ENCODE measurements around the gene SIAH2.

SIAH2 gene

GRCh38 chr3:150749255-150749654 is 13.7 kb downstream of the SIAH2 start:
- DNase-seq = no peak
- H3K9me3 Mint-ChIP-seq = no peaks in the 10 kb centered on the region
- H3K4me3 Mint-ChIP-seq = no peak overlapping the region
- CTCF ChIA-PET = interaction anchor here (1.2 kb wide), 1 partner anchor 31 kb away, joined by 3 read pairs; no protein-coding TSS in a partner anchor
- H3K27me3 Mint-ChIP-seq = no peaks in the 10 kb centered on the region
- H3K4me1 Mint-ChIP-seq = peaks cover 58% of the 10 kb centered on the region
- no peak overlapping the region for H3K27ac Mint-ChIP-seq
- peaks cover 36% of the 10 kb centered on the region for H3K36me3 Mint-ChIP-seq

GRCh38 chr3:150748684-150749047 is 14.3 kb downstream of the SIAH2 start:
- CTCF ChIA-PET = no interaction called here
- H3K27ac Mint-ChIP-seq = no peak overlapping the region
- no peak for DNase-seq
- H3K9me3 Mint-ChIP-seq = no peaks in the 10 kb centered on the region
- H3K36me3 Mint-ChIP-seq = peaks cover 34% of the 10 kb centered on the region
- no peak overlapping the region for H3K4me3 Mint-ChIP-seq
- H3K4me1 Mint-ChIP-seq = peaks cover 56% of the 10 kb centered on the region
- no peaks in the 10 kb centered on the region for H3K27me3 Mint-ChIP-seq

GRCh38 chr3:150747886-150748683 is 14.9 kb downstream of the SIAH2 start:
- H3K4me1 Mint-ChIP-seq = peaks cover 52% of the 10 kb centered on the region
- no peak for DNase-seq
- H3K4me3 Mint-ChIP-seq = no peak overlapping the region
- H3K9me3 Mint-ChIP-seq = no peaks in the 10 kb centered on the region
- CTCF ChIA-PET = no interaction called here
- peaks cover 31% of the 10 kb centered on the region for H3K36me3 Mint-ChIP-seq
- no peak overlapping the region for H3K27ac Mint-ChIP-seq
- H3K27me3 Mint-ChIP-seq = no peaks in the 10 kb centered on the region

- no peak overlapping the region for H3K27ac Mint-ChIP-seq
- no peak overlapping the region for H3K4me3 Mint-ChIP-seq
- CTCF ChIA-PET = interaction anchor here (1.3 kb wide), 1 partner anchor 25 kb away, joined by 5 read pairs; no protein-coding TSS in a partner anchor
- peaks cover 34% of the 10 kb centered on the region for H3K36me3 Mint-ChIP-seq
- no peaks in the 10 kb centered on the region for H3K9me3 Mint-ChIP-seq
- DNase-seq = no peak
- peaks cover 49% of the 10 kb centered on the region for H3K4me1 Mint-ChIP-seq
- H3K27me3 Mint-ChIP-seq = no peaks in the 10 kb centered on the region
Observed at GRCh38 chr3:150746791-150747590, 16.0 kb downstream of the SIAH2 start.

- CTCF ChIA-PET = interaction anchor here (0.7 to 1.3 kb wide), 2 partner anchors 19 to 24 kb away, joined by 3 to 5 read pairs; no protein-coding TSS in a partner anchor
- H3K27ac Mint-ChIP-seq = peak overlapping the region; percentile 33
- no peaks in the 10 kb centered on the region for H3K27me3 Mint-ChIP-seq
- DNase-seq = no peak
- no peak overlapping the region for H3K4me3 Mint-ChIP-seq
- H3K4me1 Mint-ChIP-seq = peaks cover 48% of the 10 kb centered on the region
- no peaks in the 10 kb centered on the region for H3K9me3 Mint-ChIP-seq
- H3K36me3 Mint-ChIP-seq = peaks cover 42% of the 10 kb centered on the region
Observed at GRCh38 chr3:150745832-150746231, 17.1 kb downstream of the SIAH2 start.

GRCh38 chr3:150744919-150745211 is 18.1 kb downstream of the SIAH2 start:
- H3K27me3 Mint-ChIP-seq = no peaks in the 10 kb centered on the region
- no peak for DNase-seq
- no peak overlapping the region for H3K4me3 Mint-ChIP-seq
- H3K36me3 Mint-ChIP-seq = peaks cover 43% of the 10 kb centered on the region
- H3K27ac Mint-ChIP-seq = peak overlapping the region; percentile 61
- no peaks in the 10 kb centered on the region for H3K9me3 Mint-ChIP-seq
- CTCF ChIA-PET = no interaction called here
- peaks cover 54% of the 10 kb centered on the region for H3K4me1 Mint-ChIP-seq

- H3K27me3 Mint-ChIP-seq = no peaks in the 10 kb centered on the region
- H3K27ac Mint-ChIP-seq = peak overlapping the region; percentile 61
- no peaks in the 10 kb centered on the region for H3K9me3 Mint-ChIP-seq
- no peak for DNase-seq
- H3K4me1 Mint-ChIP-seq = peaks cover 58% of the 10 kb centered on the region
- CTCF ChIA-PET = no interaction called here
- H3K36me3 Mint-ChIP-seq = peaks cover 43% of the 10 kb centered on the region
- H3K4me3 Mint-ChIP-seq = no peak overlapping the region
Observed at GRCh38 chr3:150744041-150744918, 18.7 kb downstream of the SIAH2 start.

- no peak for DNase-seq
- H3K9me3 Mint-ChIP-seq = no peaks in the 10 kb centered on the region
- H3K27ac Mint-ChIP-seq = no peak overlapping the region
- H3K27me3 Mint-ChIP-seq = no peaks in the 10 kb centered on the region
- peaks cover 43% of the 10 kb centered on the region for H3K36me3 Mint-ChIP-seq
- peaks cover 60% of the 10 kb centered on the region for H3K4me1 Mint-ChIP-seq
- H3K4me3 Mint-ChIP-seq = no peak overlapping the region
- CTCF ChIA-PET = interaction anchor here (1.1 kb wide), 1 partner anchor 22 kb away, joined by 3 read pairs; no protein-coding TSS in a partner anchor
Observed at GRCh38 chr3:150743508-150743907, 19.5 kb downstream of the SIAH2 start.

GRCh38 chr3:150742679-150743078 is 20.3 kb downstream of the SIAH2 start:
- no peaks in the 10 kb centered on the region for H3K9me3 Mint-ChIP-seq
- no peak for DNase-seq
- H3K27ac Mint-ChIP-seq = no peak overlapping the region
- peaks cover 66% of the 10 kb centered on the region for H3K4me1 Mint-ChIP-seq
- CTCF ChIA-PET = interaction anchor here (1.1 kb wide), 1 partner anchor 21 kb away, joined by 3 read pairs; no protein-coding TSS in a partner anchor
- no peak overlapping the region for H3K4me3 Mint-ChIP-seq
- H3K27me3 Mint-ChIP-seq = no peaks in the 10 kb centered on the region
- peaks cover 45% of the 10 kb centered on the region for H3K36me3 Mint-ChIP-seq

GRCh38 chr3:150742141-150742523 is 20.8 kb downstream of the SIAH2 start:
- no peak for DNase-seq
- Mint-ChIP-seq H3K4me3 (no peak overlapping the region), H3K36me3 (peaks cover 42% of the 10 kb centered on the region), H3K9me3 (no peaks in the 10 kb centered on the region), H3K27me3 (no peaks in the 10 kb centered on the region), H3K27ac (no peak overlapping the region), H3K4me1 (peaks cover 69% of the 10 kb centered on the region)
- CTCF ChIA-PET = no interaction called here

- peaks cover 70% of the 10 kb centered on the region for H3K4me1 Mint-ChIP-seq
- H3K9me3 Mint-ChIP-seq = no peaks in the 10 kb centered on the region
- CTCF ChIA-PET = interaction anchor here (1.7 kb wide), 1 partner anchor 15 kb away, joined by 3 read pairs; no protein-coding TSS in a partner anchor
- no peak overlapping the region for H3K27ac Mint-ChIP-seq
- no peak for DNase-seq
- peaks cover 36% of the 10 kb centered on the region for H3K36me3 Mint-ChIP-seq
- H3K27me3 Mint-ChIP-seq = no peaks in the 10 kb centered on the region
- no peak overlapping the region for H3K4me3 Mint-ChIP-seq
Observed at GRCh38 chr3:150741497-150742140, 21.4 kb downstream of the SIAH2 start.

- no peak for DNase-seq
- no peak overlapping the region for H3K4me3 Mint-ChIP-seq
- peaks cover 67% of the 10 kb centered on the region for H3K4me1 Mint-ChIP-seq
- H3K9me3 Mint-ChIP-seq = no peaks in the 10 kb centered on the region
- peak overlapping the region; percentile 26 for H3K27ac Mint-ChIP-seq
- H3K36me3 Mint-ChIP-seq = peaks cover 32% of the 10 kb centered on the region
- H3K27me3 Mint-ChIP-seq = no peaks in the 10 kb centered on the region
- CTCF ChIA-PET = interaction anchor here (1.1 to 1.7 kb wide), 2 partner anchors 16 to 23 kb away, joined by 3 read pairs; no protein-coding TSS in a partner anchor
Observed at GRCh38 chr3:150740733-150741496, 22.1 kb downstream of the SIAH2 start.
